COLO668 (cell line): Measurements from ENCODE around the gene RPAP3.

Experiments used
- DNase-seq: peaks from one replicate; lab custom pipeline; 2025; ENCODE audit not compliant: unreplicated experiment; lab: John Stamatoyannopoulos, UW

Gene RPAP3

GRCh38 chr12:47705566-47706425 lies at the start of gene RPAP3:
TSS of gene RPAP3 (minus strand) at chr12:47706030. CDS start at chr12:47702840, 3,190 bp downstream.
- peak; percentile 94 for DNase-seq

DNA sequence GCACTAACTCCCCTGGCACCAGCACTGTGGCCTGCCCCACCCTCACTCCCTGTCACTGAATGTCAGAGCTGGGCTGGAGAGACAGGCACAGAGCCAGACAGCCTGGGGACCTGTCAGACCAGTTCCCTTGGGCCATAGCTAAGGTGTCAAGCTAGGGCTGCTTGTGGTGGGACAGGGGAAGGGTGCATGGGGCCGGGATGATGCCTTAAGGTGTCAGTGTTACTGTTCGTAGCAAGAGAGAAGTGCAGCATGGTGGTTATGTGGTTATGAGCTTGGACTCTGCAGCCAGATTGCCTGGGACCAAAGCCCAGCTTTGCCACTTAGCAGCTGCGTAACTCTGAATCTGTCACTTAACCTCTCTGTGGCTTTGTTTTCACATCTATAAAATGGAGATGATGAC lies 49.1 kb upstream of the RPAP3 start:
- no peak for DNase-seq

DNA sequence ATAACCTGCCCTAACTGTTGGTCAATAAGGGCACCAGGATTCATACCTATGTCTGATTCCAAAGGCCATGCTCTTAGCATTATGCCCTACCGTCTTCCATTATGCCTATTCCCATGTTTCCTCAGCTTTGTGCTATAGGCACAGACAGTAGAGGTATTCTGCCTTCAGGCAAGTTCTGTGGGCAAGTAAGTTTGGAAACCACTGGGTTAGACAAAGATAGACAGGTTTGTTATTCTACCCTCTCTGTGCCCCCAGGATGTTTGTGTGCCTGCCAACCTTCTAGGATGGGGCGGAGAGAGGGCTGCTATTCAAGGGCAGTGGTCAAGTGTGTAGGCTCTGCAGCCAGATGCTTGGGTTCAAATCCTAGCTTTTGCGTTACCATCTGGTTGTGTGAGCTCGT lies 48.3 kb upstream of the RPAP3 start:
- no peak for DNase-seq

DNA sequence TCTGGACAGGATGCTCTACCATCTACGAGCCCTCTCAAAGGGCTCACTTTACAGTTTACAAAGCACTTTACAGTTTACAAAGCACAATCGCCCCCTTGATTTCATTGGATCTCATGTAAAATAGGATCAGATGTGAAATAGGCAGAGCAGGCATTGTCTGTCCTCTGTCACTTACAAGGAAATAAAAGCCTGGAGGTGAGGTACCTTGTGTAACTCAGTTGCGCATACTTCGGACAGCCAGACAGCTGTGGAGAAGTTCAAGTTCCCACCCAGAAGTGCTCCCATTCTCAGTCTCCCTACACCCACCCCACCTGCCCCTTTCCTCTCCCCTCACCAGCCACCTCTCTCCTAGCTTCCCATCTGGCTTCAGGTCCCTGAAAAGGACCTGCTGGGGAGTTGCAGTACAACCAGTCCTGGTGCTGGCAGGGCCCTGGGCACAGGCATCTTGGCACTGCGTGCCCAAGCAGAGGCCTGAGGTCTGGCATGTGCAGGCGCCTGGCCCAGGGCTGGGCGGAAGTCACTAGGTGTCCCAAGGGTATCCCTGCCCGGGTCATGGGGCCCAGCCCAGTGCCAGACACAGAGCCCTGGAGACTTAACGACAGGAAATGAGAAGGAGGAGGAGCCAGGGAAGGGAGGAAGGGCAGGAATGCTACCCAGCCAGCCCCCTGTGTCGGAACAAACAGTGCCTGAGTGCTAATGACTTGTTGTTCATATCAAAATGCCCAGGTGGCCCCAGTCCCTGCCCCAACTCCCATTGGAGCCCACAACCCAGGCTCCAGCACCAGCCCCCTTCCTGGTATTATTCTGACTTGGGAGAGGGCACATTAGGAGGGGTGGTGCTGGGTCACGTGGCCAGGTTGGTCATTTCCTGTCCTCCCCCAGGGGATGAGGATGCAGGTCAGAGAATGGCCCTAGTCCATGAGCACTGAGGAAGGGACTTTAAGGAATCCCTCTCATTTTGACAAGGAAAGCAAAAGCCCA lies 47.5 kb upstream of the RPAP3 start:
- DNase-seq = no peak

GRCh38 chr12:47752552-47752951 lies 46.7 kb upstream of the RPAP3 start:
- no peak for DNase-seq

- no peak for DNase-seq
Observed at GRCh38 chr12:47752121-47752520, 46.3 kb upstream of the RPAP3 start.

DNA sequence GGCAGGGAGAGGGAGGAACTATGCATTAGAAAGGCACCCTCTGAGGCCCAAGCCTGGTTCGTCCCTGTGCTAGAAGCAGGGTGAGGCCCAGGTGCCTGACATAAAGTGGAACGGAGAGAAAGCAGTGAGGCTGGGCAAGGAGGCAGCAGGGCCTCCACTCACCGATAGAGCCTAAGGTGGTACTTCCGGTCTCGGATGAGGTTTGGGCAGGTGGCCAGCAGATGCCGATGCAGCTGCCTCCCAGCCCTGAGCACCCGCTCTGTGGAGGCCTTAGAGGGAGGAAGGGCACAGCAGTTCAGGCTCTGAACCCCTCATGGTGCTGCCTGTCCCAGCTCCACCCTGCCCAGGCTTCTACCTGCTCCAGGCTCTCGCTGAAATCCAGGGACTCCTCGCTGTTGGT lies 45.7 kb upstream of the RPAP3 start:
- peak; percentile 27 for DNase-seq

- no peak for DNase-seq
Observed at GRCh38 chr12:47750916-47751470, 45.2 kb upstream of the RPAP3 start.

DNA sequence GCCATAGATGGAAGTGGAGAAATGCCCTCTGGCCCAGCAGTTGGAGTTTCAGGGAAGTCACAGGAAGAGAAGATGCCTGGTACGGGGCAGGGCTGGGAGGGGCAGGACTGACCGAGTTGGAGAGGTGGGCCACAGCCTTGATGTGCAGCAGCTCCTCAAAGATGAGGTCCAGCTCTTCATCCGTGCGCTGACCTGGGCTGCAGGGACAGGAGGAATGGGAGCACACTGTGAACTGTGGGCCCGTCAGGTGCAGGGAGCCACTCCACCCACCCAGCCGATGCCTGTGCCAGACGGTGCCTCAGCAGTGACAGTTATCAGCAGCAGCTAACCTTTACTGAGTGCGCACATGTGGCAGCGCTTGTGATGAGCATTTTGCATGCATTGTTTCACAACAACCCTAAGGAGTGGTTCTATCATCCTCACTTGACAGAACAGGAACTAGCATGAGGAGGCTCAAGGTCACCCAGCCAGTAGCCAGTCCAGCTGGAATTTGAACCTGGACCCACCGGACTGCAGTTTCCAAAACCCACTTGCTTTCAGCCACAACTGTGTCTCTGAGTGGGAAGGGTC lies 44.5 kb upstream of the RPAP3 start:
- no peak for DNase-seq

DNA sequence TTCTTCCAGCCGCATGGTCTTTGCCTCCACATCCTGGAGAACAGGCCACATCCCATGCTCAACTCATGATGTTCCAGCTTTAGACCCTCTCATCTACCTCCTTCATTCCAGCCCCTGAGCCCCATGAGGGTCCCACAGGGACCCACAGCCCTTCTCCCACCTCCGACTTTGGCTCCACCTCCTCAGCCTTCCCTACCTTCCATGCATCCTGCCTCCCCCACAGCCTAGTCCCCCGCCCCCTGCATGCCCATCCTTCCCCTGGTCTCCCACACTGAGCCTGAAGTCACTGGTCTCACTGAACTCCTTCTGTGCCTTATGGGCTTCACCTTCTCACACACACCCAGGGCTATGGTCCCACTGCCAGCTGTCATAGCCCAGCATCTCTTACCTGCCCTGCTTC lies 43.1 kb upstream of the RPAP3 start:
- no peak for DNase-seq

GRCh38 chr12:47748507-47748828 lies 42.6 kb upstream of the RPAP3 start:
- DNase-seq = no peak

DNA sequence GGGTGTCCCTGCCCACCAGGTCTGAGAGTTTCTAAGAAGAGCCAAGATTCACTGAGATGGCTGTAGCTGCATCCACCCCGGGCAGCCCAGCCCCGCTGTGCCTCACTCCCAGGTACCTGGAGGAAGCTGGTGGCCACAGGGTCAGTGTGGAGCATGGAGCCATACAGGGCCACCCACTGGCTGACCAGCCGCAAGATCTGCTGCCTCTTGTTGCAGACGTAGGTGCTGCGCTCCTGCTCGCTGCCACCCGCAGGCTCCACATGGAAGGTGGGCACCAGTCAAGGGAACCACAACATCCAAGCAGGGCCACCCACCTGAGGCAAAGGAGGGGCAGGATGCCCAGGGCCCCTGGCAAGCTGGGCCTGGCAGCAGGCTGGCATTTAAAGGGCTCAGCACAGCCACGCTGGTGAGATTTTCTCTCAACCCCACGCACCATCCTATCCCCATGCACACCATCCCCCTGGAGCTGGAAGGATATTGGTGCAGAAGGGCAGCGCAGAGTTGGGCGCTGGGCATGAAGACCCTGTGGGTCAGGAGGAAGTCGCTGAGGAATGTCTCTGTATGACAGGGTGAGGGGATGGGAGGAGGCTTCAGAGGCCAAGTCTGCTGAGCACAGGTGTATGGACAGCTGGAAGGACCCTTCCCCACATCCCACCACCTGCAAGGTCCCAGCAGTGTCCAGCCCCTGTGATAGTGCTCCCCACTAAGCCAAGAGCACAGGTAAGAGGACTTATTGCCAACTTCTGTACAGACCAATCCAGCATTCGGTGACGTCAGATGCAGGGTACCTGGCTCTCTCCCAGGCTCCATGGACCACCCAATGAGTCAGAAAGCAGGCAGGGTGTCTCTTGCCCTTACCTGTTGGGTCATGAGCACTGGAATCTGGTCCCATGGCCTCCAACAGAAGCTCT lies 42.0 kb upstream of the RPAP3 start:
- DNase-seq = no peak

- DNase-seq = no peak
Observed at GRCh38 chr12:47747126-47747525, 41.3 kb upstream of the RPAP3 start.

DNA sequence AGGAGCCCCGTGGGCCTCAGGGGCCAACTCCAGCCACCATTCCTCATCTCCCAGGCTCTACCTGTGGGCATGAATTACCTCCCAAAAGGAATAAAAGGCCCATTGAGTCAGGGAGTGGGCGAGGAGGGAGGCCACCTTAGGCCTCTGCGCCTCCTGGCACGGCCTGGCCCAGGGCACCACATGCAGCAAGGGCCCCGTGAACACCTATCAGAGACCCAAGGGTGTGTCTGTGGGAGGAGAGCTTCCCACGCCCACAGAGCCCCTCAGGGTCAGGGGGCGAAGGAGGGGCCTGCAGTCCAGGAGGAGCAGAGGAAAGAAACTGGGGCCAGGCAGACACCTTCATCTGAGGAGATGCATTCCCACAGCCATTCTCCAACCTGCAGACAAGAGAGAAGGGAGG lies 40.7 kb upstream of the RPAP3 start:
- DNase-seq = no peak

DNA sequence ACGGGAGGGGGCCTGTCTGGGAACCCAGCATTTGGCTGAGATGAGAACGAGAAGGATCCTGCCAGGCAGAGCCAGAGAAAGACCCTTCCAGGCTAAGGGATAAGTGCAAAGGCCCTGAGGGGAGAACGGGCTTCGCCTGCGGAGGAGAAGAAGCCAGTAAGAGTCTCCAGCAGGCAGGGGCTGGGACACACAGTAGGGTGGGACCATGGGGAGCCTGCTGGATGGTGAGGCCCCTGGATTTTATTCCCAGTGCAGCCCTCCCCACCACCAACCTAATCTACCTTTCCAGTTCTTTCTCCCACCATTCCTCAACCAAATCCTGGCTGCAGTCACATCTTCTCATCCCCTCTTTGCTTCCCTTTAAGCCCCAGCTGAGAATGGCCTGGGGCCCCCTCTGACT lies 40.2 kb upstream of the RPAP3 start:
- no peak for DNase-seq

DNA sequence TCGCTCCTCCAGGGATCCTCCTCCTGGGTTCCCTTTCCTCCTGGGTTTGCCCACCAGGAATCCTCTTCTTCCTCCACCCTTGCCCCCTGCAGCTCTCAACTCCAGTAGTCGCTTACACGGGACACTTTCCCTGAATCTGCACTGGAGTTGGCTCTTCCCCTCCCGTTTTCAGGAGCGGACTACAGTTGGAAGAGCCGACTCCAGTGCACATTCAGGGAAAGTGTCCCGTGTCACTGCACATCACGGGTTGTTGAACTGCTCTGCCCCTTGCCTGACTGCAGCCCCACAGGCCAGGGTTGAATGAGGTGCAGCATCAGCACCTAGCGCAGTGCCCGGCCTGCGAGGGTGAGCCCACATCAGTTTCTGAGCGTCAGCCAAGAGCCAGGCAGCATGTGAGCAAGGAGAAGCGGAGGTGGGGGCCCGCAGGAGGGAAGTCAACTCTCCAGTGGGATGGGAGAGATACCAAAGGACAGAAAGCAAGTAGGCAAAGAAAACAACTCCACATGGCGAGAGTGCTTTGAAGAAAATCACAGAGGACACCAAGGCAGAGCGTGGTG lies 39.7 kb upstream of the RPAP3 start:
- no peak for DNase-seq

DNA sequence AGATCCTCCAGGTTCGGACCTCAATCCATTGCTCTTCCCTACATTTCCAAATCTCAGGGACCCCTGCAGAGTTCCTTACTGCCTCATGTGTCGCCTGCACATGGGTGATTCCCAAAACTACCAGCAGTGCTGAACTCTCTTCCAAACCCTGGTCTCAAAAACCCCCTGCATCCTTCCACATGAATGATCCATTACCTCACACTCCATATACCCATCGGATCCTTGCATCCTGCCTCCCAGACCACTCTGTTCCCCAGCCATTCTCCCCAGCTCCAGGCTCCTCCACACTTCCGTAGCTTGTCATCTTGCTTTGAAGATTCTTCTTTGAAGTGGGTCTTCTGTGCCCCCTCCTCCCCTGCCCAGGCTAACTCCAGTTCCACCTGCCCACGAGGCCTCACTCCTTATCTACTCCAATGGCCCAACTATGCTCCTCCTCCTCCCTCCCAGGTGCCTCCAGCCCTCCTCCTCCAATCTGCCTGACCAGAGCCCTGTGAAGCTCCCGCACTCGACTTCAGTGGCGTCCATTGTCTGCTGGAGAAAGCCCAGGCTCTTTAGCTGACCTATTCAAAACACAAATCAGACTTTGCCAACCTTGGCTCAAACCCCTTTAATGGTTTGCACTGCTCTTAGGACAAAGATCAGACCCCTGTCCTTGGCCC lies 39.1 kb upstream of the RPAP3 start:
- no peak for DNase-seq

- DNase-seq = peak; percentile 62
Observed at GRCh38 chr12:47744005-47744651, 38.3 kb upstream of the RPAP3 start.

DNA sequence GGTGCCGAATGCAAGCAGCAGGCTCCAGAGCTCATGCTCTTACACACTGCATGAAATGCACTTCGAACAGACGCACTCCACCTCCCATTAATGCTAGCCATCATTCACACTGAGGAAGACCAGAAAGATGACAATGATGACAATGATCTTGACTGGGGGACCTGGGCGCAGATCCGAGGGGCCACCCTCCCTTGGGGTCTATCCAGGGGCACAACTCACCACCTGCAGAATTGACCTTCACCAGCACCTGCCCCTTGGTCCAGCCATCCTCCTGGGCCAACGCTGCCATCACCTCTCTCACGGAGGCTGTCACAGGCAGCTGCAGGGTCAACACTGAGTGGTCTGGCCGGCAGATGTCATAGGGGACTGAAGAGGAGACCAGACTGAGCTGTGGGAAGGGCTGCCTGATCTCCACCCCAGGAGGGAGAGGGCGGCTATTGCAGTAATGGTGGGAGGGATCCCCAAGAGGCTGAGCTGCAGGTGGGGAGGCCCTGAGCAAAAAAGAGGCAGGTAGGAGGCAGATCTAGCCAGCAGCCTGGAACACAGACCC lies 37.6 kb upstream of the RPAP3 start:
- no peak for DNase-seq
